Measurements from ENCODE around the gene LCN1. TPM values are rescaled to one million over a fixed set of nuclear protein-coding genes. Genes with fewer than 3 reads are reported as not detected.
"Not testable (repeated sequence)": the region's sequence is repeated elsewhere in the genome, so short reads cannot be mapped to it uniquely, and the experiment has no call there.

LCN1 gene
- total RNA-seq, 1 donor from 2014 or later, result not detected

DNA sequence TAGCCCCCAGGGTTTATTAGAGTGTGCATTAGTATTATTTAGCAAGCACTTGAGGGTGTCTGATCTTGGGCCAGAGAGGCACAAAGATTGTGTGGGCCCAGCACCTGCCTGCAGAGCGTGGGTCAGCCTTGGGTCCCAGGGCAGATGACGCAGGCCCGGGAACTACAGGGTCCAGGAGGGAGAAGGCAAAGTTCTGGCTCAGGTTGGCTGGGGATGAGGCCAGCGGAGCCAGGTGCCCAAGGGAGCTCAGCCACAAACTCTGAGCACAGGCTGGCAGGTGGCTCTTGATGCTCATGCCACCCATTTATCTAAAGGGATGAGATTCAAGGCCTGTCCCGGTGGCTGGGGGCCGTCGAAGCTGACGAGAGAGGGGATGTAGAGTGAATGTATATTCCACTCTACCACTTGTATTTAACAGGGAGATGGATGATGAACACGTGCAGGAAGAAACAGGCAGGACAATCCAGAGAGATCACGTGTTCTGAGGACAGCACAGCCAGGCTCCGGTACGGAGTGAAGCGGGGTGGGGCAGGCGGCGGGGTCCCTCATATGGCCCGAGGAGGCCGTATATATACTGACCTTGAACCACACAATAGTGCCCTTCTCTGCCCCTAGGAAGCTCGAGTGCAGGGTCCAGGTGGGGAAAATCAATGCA is 23.9 kb downstream of the LCN1 start:
- H3K4me3 ChIP-seq, result no peak overlapping the region
- no peak for TF ChIP-seq CTCF (IDR thresholded peaks at IDR 0.05)
- no peaks in the 10 kb centered on the region for H3K9me3 ChIP-seq
- no peak overlapping the region for H3K27ac ChIP-seq
- H3K36me3 ChIP-seq, result no peaks in the 10 kb centered on the region
- DNase-seq (ENCODE audit: low spot score in 2 of 2), result peak in 1 of 2 donors; percentile 37
- no peaks in the 10 kb centered on the region for H3K4me1 ChIP-seq
- intact Hi-C loops (cut with DNase I), result no loop called here
- H3K27me3 ChIP-seq, result no peaks in the 10 kb centered on the region

- intact Hi-C loops (cut with DNase I), result not testable (repeated sequence)
Observed at GRCh38 chr9:135545646-135546176, 24.5 kb downstream of the LCN1 start, which contains the start of gene OBP2A. Gene OBP2A (plus strand): TSS chr9:135546126. CDS start chr9:135546181, 55 bp downstream.

DNA sequence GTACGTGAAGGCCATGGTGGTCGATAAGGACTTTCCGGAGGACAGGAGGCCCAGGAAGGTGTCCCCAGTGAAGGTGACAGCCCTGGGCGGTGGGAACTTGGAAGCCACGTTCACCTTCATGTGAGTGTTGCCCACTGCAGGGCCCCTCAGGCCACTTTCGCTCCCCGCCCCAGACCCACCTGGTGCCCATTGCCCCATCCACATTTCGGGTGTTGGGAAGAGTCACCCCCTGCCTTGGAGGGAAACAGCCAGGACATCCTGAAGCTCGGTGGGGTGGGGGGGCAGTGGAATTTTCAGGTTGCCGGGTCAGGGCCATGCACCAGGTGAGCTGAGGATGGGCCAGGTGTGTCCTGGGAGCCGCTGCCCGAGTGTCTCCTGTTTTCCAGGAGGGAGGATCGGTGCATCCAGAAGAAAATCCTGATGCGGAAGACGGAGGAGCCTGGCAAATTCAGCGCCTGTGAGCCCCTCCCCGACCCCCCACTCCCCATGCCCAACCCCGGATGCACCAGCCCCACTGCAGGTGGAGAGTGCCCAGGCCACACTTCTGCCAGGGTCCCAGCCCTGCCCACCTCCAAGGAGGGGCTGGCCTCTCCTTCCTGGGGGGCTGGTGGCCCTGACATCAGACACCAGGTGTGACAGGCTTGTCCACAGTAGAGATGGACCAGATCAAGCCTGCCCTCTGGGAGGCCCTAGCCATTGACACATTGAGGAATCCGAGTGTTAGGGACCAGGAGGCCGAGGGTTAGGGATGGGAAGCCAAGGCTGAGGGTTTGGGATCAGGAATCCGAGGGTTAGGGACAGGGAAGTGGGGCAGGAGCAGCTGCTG is 25.8 kb downstream of the LCN1 start:
- not testable (repeated sequence) for H3K4me1 ChIP-seq

More at GRCh38 chr9:135545646-135546176, 24.5 kb downstream of the LCN1 start, which contains the start of gene OBP2A:
- not testable (repeated sequence) for H3K4me3 ChIP-seq, H3K9me3 ChIP-seq, H3K27ac ChIP-seq, H3K27me3 ChIP-seq, H3K36me3 ChIP-seq, H3K4me1 ChIP-seq
- peak in 1 of 2 donors; percentile 34 for DNase-seq (ENCODE audit: low spot score in 2 of 2)

GRCh38 chr9:135547756-135548736 is 26.8 kb downstream of the LCN1 start:
- intact Hi-C loops (cut with DNase I), result no loop called here
- DNase-seq (ENCODE audit: low spot score in 2 of 2), result peak in 1 of 2 donors; percentile 35

More for the DNA sequence above, 25.8 kb downstream of the LCN1 start:
- H3K9me3 ChIP-seq; intact Hi-C loops (cut with DNase I); H3K36me3 ChIP-seq; H3K27ac ChIP-seq; H3K4me3 ChIP-seq; H3K27me3 ChIP-seq: not testable (repeated sequence)
- DNase-seq (ENCODE audit: low spot score in 2 of 2), result peak in 1 of 2 donors; percentile 34

GRCh38 chr9:135549478-135550343 is 28.5 kb downstream of the LCN1 start:
- not testable (repeated sequence) for DNase-seq (ENCODE audit: low spot score in 2 of 2); H3K4me3 ChIP-seq

More at GRCh38 chr9:135547756-135548736, 26.8 kb downstream of the LCN1 start:
- Histone ChIP-seq H3K36me3 (no peaks in the 10 kb centered on the region), H3K4me3 (no peak overlapping the region), H3K27me3 (no peaks in the 10 kb centered on the region), H3K4me1 (no peaks in the 10 kb centered on the region), H3K27ac (no peak overlapping the region), H3K9me3 (no peaks in the 10 kb centered on the region)
- no peak for TF ChIP-seq CTCF (IDR thresholded peaks at IDR 0.05)

DNA sequence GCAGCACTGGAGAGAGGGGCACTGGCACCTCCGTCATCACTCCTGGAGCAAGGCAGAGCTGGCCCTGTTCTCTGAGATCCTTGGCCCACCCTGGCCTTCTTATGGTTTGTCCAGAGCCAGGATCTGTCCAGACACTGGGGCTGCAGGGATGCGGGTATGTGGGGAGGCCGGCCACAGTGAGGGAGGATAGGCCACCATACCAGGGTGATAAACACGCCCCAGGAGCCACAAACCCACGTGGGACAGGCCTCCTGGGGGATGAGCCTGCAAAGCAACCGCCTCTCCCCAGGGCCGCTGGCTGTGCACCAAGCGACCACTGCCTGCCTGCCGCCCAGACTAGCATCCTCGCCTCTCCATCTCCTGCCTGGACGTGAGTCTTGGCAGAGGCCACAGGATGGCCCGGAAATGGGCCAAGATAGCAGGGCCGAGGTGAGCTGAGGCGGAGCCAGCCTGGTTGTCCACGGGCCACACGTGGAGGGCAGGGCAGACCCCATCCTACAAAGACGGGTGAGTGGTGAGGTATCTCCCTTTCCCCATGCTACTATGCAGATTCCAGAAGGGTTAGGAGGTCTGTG is 29.2 kb downstream of the LCN1 start:
- Histone ChIP-seq H3K27me3 (no peaks in the 10 kb centered on the region), H3K9me3 (no peaks in the 10 kb centered on the region), H3K4me3 (no peak overlapping the region), H3K4me1 (no peaks in the 10 kb centered on the region), H3K36me3 (no peaks in the 10 kb centered on the region), H3K27ac (no peak overlapping the region)
- intact Hi-C loops (cut with DNase I), result no loop called here
- TF ChIP-seq CTCF (IDR thresholded peaks at IDR 0.05), result no peak
- DNase-seq (ENCODE audit: low spot score in 2 of 2), result no peak

More at GRCh38 chr9:135549478-135550343, 28.5 kb downstream of the LCN1 start:
- intact Hi-C loops (cut with DNase I); H3K27me3 ChIP-seq; H3K4me1 ChIP-seq; H3K27ac ChIP-seq; H3K9me3 ChIP-seq; H3K36me3 ChIP-seq: not testable (repeated sequence)

Measured in ascending aorta (tissue), 2 donors.